T-cell (primary cell): ENCODE data around the gene SERF2. TPM values are rescaled to one million over a fixed set of nuclear protein-coding genes. Genes with fewer than 3 reads are reported as not detected.
A peak's percentile ranks its signal among the peaks of the same experiment; 100 is the strongest.
"Not testable (repeated sequence)": the region's sequence is repeated elsewhere in the genome, so short reads cannot be mapped to it uniquely, and the experiment has no call there.

Experiments
- ATAC-seq, 4 experiments: fragments of 200-7000 bp in 3 of 4; fragments of 150-1000 bp in 1 of 4; cut with Tn5 transposase; replicated peaks in 1 of 4; 1 replicate in 3 of 4; 2 replicates in 1 of 4; pipeline ENCODE4 v1.10.0; 2021; ENCODE audit warnings: moderate library complexity in 3 of 4, mild to moderate bottlenecking in 2 of 4, moderate number of reproducible peaks in 1 of 4
- CTCF ChIA-PET, 2 donors: fragments of 300-600 bp; sonication (Branson Sonifier 250); formaldehyde crosslinking; loops; one replicate each; lab custom pipeline; 2022; ENCODE audit warnings: antibody characterized with exemption in 2 of 2; lab: Charles Lee
- POLR2A ChIA-PET, 2 donors: fragments of 300-600 bp; sonication (Branson Sonifier 250); formaldehyde crosslinking; loops; one replicate each; lab custom pipeline; 2022; ENCODE audit warnings: antibody characterized with exemption in 2 of 2; lab: Charles Lee
- DNase-seq, 35 experiments: peaks; one replicate each; pipeline versions ENCODE4 v3.0.0 to v3.0.0-alpha.2; 2013 to 2023
- H3K27ac ChIP-seq: one replicate; pipeline ENCODE4 v1.5.1; 2013; ENCODE audit warnings: low read length
- H3K27me3 ChIP-seq, 2 experiments: replicated peaks in 1 of 2; 1 replicate in 1 of 2; 2 replicates in 1 of 2; pipeline versions ENCODE4 v1.6.1 to v1.7.0; 2013; ENCODE audit warnings: low read length in 1 of 2, mixed read lengths in 1 of 2; ENCODE audit not compliant: control insufficient read depth in 2 of 2, insufficient read depth in 2 of 2; ENCODE audit errors: extremely low read depth in 1 of 2
- H3K36me3 ChIP-seq, 2 donors: 1 replicate in 1 of 2; 2 replicates in 1 of 2; pipeline versions ENCODE4 v1.6.1 to v1.7.0; 2013; ENCODE audit warnings: low read length in 1 of 2; ENCODE audit not compliant: control insufficient read depth in 2 of 2, insufficient read depth in 1 of 2; ENCODE audit errors: extremely low read depth in 1 of 2
- H3K4me1 ChIP-seq, 2 experiments: 1 replicate in 1 of 2; 2 replicates in 1 of 2; pipeline versions ENCODE4 v1.6.1 to v1.7.0; 2013; ENCODE audit warnings: low read length in 2 of 2, mixed read lengths in 1 of 2; ENCODE audit not compliant: insufficient read depth in 2 of 2, control insufficient read depth in 1 of 2; ENCODE audit errors: extremely low read depth in 1 of 2
- H3K4me3 ChIP-seq, 2 donors: 1 replicate in 1 of 2; 2 replicates in 1 of 2; pipeline versions ENCODE4 v1.5.1 to v1.7.0; 2013; ENCODE audit warnings: mild to moderate bottlenecking in 2 of 2, low read length in 1 of 2, moderate library complexity in 1 of 2; ENCODE audit not compliant: control insufficient read depth in 1 of 2; ENCODE audit errors: extremely low read depth in 1 of 2
- H3K9me3 ChIP-seq: 2 replicates; pipeline ENCODE4 v1.7.0; 2013
- H3K27ac Mint-ChIP-seq, 2 donors: one replicate each; pipeline ENCODE4 v1.8.0; 2020 to 2021; ENCODE audit warnings: mild to moderate bottlenecking in 2 of 2, mixed read lengths in 2 of 2
- H3K27me3 Mint-ChIP-seq, 2 donors: one replicate each; pipeline ENCODE4 v1.8.0; 2021 to 2022; ENCODE audit warnings: mixed read lengths in 2 of 2
- H3K36me3 Mint-ChIP-seq: one replicate; pipeline ENCODE4 v1.8.0; 2021; ENCODE audit warnings: mixed read lengths
- H3K4me1 Mint-ChIP-seq, 3 donors: one replicate each; pipeline ENCODE4 v1.8.0; 2020 to 2022; ENCODE audit warnings: mixed read lengths in 3 of 3, mild to moderate bottlenecking in 1 of 3
- H3K4me3 Mint-ChIP-seq, 3 donors: one replicate each; pipeline ENCODE4 v1.8.0; 2020 to 2022; ENCODE audit warnings: mild to moderate bottlenecking in 3 of 3, mixed read lengths in 3 of 3, moderate library complexity in 3 of 3
- H3K9me3 Mint-ChIP-seq, 3 donors: one replicate each; pipeline ENCODE4 v1.8.0; 2020 to 2022; ENCODE audit warnings: mixed read lengths in 3 of 3
- WGBS: methylation state at CpG from one replicate; pipeline ENCODE4 v1.1.5; 2013; ENCODE audit warnings: missing lambda C conversion rate; ENCODE audit not compliant: insufficient coverage; 5-methylcytosine and 5-hydroxymethylcytosine counted together
- total RNA-seq, 35 experiments: library from RNA in 6 of 35; stranded (reverse) in 6 of 35; fragments of 120-200 nt in 1 of 35; gene quantifications; one replicate each; pipeline versions ENCODE4 v1.2.1 to v1.2.4 and lab custom pipeline; 2013 to 2026

SERF2 gene
- total RNA-seq = 100 to 1,000 TPM; 397 to 586 (median 532) TPM
- total RNA-seq (2013) = 415 TPM
- 160 to 288 (median 216) reads per million in 29 experiments for total RNA-seq (lab: John Stamatoyannopoulos, UW)

GRCh38 chr15:43791993-43792760 lies at the start of gene SERF2:
Gene SERF2 (plus strand): TSS chr15:43792320. CDS start chr15:43792377, 57 bp downstream.
- ChIA-PET POLR2A (interaction anchor here (0.5 to 1.1 kb wide), 6 partner anchors 22 to 303 kb away, joined by 3 to 5 read pairs (median 4); partner anchors contain the start of gene MFAP1 (in 1 of the 2)), CTCF (interaction anchor here in 1 of 2 donors (0.6 to 1.2 kb wide), 3 partner anchors 15 to 42 kb away, joined by 8 to 10 read pairs (median 8); partner anchors contain the start of gene ELL3)
- under 1% methylated on average over 61 of the region's 66 CpGs for WGBS
- H3K9me3 ChIP-seq = no peaks in the 10 kb centered on the region
- Mint-ChIP-seq H3K9me3 (no peaks in the 10 kb centered on the region), H3K36me3 (peaks cover 33% of the 10 kb centered on the region), H3K27ac (peak within 1 kb of the TSS; percentile 95 to 97), H3K27me3 (no peaks in the 10 kb centered on the region), H3K4me3 (peak within 1 kb of the TSS; percentile 89 to 95 (median 93)), H3K4me1 (peaks cover 41 to 49% (median 48%) of the 10 kb centered on the region in 3 donors)
- peak within 1 kb of the TSS; percentile 94 for H3K27ac ChIP-seq
- no peaks in the 10 kb centered on the region for H3K27me3 ChIP-seq
- H3K36me3 ChIP-seq = peaks cover 5 to 39% of the 10 kb centered on the region in 2 donors
- peak; percentile 97 to 100 (median 99) for DNase-seq
- peak within 1 kb of the TSS; percentile 93 to 99 for H3K4me3 ChIP-seq
- H3K4me1 ChIP-seq = peaks cover 19 to 35% of the 10 kb centered on the region in 2 experiments
- ATAC-seq = peak; percentile 94 to 97 (median 96)

DNA sequence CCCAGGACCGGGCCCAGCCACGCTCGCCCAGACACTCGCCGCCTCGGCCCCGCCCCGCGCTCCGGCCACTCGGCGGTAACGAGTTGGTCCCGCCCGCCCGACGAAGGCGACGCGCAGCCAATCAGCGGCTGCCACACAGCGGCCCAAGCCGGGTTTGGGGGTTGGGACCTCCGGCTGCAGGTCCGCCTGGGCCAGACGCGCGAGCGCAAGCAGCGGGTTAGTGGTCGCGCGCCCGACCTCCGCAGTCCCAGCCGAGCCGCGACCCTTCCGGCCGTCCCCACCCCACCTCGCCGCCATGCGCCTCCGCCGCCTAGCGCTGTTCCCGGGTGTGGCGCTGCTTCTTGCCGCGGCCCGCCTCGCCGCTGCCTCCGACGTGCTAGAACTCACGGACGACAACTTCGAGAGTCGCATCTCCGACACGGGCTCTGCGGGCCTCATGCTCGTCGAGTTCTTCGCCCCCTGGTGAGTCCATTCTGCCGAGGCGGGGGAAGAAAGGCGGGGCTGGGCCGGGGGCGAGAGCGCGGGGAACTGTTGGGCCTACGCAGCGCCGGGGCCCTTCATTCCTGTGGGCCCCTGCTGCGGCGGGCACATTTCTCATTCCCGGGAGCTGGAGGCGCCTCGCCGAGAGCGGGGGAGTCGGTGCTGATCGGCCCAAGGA lies 45.7 kb upstream of the SERF2 start, which contains the start of gene PDIA3:
PDIA3 (plus strand) TSS at position 194 of the 658 bp plus-strand sequence; CDS start at position 296, 102 bp downstream.
- Mint-ChIP-seq H3K4me1 (peaks cover 39 to 50% (median 44%) of the 10 kb centered on the region in 3 donors), H3K27ac (peak within 1 kb of the TSS; percentile 97), H3K4me3 (peak within 1 kb of the TSS; percentile 91 to 99 (median 96))
- H3K9me3 Mint-ChIP-seq, H3K9me3 ChIP-seq, H3K27me3 Mint-ChIP-seq, H3K36me3 ChIP-seq, H3K27me3 ChIP-seq, H3K36me3 Mint-ChIP-seq: not testable (repeated sequence)
- under 1% methylated on average over 68 of the region's 84 CpGs for WGBS
- Histone ChIP-seq H3K4me3 (peak within 1 kb of the TSS; percentile 71 to 85), H3K4me1 (peaks cover 12 to 40% of the 10 kb centered on the region in 2 experiments), H3K27ac (peak within 1 kb of the TSS; percentile 92)
- ATAC-seq = peak; percentile 80 to 89 (median 88)
- ChIA-PET POLR2A (interaction anchor here (0.6 to 1.3 kb wide), 2 partner anchors 75 to 78 kb away, joined by 4 to 7 read pairs; partner anchors contain the start of gene MFAP1 (in 1 of the 2)), CTCF (interaction anchor here in 1 of 2 donors (0.6 to 1.3 kb wide), 3 partner anchors 23 to 301 kb away, joined by 3 to 5 read pairs (median 3); partner anchors contain the start of gene HYPK)
- DNase-seq = peak; percentile 53 to 88 (median 76)

DNA sequence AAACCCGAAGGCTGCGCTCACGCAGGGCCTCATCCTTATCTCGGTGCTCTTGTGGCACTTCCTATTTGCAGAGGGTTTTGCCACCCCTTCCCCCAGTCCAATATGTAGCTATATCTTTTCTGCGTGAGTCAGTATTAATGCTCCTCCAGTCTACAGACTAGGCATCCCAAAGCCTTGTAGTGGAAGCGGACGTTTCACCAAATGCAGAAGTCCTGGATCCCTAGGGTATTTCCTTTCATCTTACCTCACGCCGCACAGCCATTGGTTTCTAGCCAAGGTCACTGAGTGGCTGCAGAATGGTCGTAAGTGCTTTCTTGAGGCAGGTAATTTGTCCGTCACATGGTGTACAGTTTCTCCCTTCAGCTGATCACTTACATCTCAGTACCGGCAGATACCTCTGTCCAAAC lies 45.2 kb upstream of the SERF2 start:
- 0% methylated on average over 2 of the region's 12 CpGs for WGBS
- H3K36me3 ChIP-seq, H3K27me3 Mint-ChIP-seq, H3K9me3 Mint-ChIP-seq, H3K9me3 ChIP-seq, H3K27me3 ChIP-seq, H3K36me3 Mint-ChIP-seq: not testable (repeated sequence)
- Mint-ChIP-seq H3K4me3 (peak overlapping the region; percentile 91 to 99 (median 96)), H3K4me1 (peaks cover 45 to 56% (median 49%) of the 10 kb centered on the region in 3 donors), H3K27ac (peak overlapping the region; percentile 97)
- ATAC-seq = peak; percentile 27 to 57 (median 50)
- peaks cover 15 to 43% of the 10 kb centered on the region in 2 experiments for H3K4me1 ChIP-seq
- DNase-seq = peak in 3 of 35 experiments; percentile 11 to 41 (median 15)
- POLR2A ChIA-PET = interaction anchor here (0.6 to 1.3 kb wide), 2 partner anchors 75 to 78 kb away, joined by 4 to 7 read pairs; partner anchors contain the start of gene MFAP1 (in 1 of the 2)
- peak overlapping the region; percentile 92 for H3K27ac ChIP-seq
- H3K4me3 ChIP-seq = peak overlapping the region; percentile 71 to 85
- CTCF ChIA-PET = interaction anchor here in 1 of 2 donors (1.0 kb wide), 1 partner anchor 30 kb away, joined by 4 read pairs; the partner anchor contains the start of gene ELL3

DNA sequence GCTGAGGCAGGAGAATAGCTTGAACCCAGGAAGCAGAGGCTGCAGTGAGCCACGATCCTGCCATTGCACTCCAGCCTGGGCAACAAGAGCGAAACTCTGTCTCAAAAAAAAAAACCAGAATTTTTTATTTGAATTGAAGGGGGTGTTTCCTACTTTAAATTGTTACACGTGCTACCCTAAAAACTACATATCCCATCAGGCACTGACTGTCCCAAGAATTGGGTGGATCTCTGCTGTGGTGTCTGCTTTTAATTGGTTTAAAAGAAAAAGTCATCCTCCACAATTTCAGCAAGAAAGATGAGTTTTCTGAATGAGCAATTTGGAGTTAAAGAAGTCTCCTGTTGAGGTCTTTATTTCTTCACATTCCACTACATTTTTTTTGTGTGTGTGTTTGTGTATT lies 43.7 kb upstream of the SERF2 start:
- no CpG with 5 or more reads among the region's 3 CpGs for WGBS
- POLR2A ChIA-PET = no interaction called here
- Histone ChIP-seq H3K27me3 (no peaks in the 10 kb centered on the region), H3K36me3 (peaks cover 0 to 16% of the 10 kb centered on the region in 2 donors), H3K27ac (peak overlapping the region; percentile 11), H3K9me3 (no peaks in the 10 kb centered on the region), H3K4me3 (no peak overlapping the region), H3K4me1 (peaks cover 21 to 48% of the 10 kb centered on the region in 2 experiments)
- CTCF ChIA-PET = interaction anchor here in 1 of 2 donors (1.8 kb wide), 1 partner anchor 28 kb away, joined by 11 read pairs; the partner anchor contains the start of gene ELL3
- H3K9me3 Mint-ChIP-seq = no peaks in the 10 kb centered on the region
- H3K36me3 Mint-ChIP-seq = peaks cover 8% of the 10 kb centered on the region
- ATAC-seq (peak in 1 of 4 experiments; percentile 29), DNase-seq (peak in 5 of 35 experiments; percentile 4 to 61 (median 17))
- H3K27me3 Mint-ChIP-seq = no peaks in the 10 kb centered on the region
- H3K4me3 Mint-ChIP-seq = peak overlapping the region; percentile 91 to 99 (median 96)
- H3K27ac Mint-ChIP-seq = peak overlapping the region; percentile 91 to 97
- peaks cover 59 to 70% (median 60%) of the 10 kb centered on the region in 3 donors for H3K4me1 Mint-ChIP-seq

GRCh38 chr15:43749690-43750345 lies 42.3 kb upstream of the SERF2 start:
- H3K27me3 Mint-ChIP-seq = no peaks in the 10 kb centered on the region
- H3K27ac Mint-ChIP-seq = peak overlapping the region; percentile 85 to 91
- peak overlapping the region; percentile 80 for H3K27ac ChIP-seq
- H3K4me3 ChIP-seq = peak overlapping the region; percentile 44 to 62
- POLR2A ChIA-PET = interaction anchor here (0.5 to 1.3 kb wide), 6 partner anchors 10 to 1862 kb away, joined by 3 to 16 read pairs (median 6); partner anchors contain the start of gene MFAP1 (in 1 of the 2)
- peak overlapping the region; percentile 74 to 96 (median 91) for H3K4me3 Mint-ChIP-seq
- peaks cover 8% of the 10 kb centered on the region for H3K36me3 Mint-ChIP-seq
- WGBS = 0% methylated on average over 3 of the region's 12 CpGs
- no peaks in the 10 kb centered on the region for H3K9me3 ChIP-seq
- H3K4me1 Mint-ChIP-seq = peaks cover 63 to 74% (median 66%) of the 10 kb centered on the region in 3 donors
- no peaks in the 10 kb centered on the region for H3K27me3 ChIP-seq
- H3K36me3 ChIP-seq = peaks cover 0 to 29% of the 10 kb centered on the region in 2 donors
- ATAC-seq (peak; percentile 11 to 61 (median 26)), DNase-seq (peak in 29 of 35 experiments; percentile 4 to 84 (median 31))
- CTCF ChIA-PET = interaction anchor here in 1 of 2 donors (0.7 to 1.8 kb wide), 5 partner anchors 21 to 52 kb away, joined by 4 to 11 read pairs (median 8); partner anchors contain the start of genes ELL3 and SERF2
- no peaks in the 10 kb centered on the region for H3K9me3 Mint-ChIP-seq
- peaks cover 21 to 55% of the 10 kb centered on the region in 2 experiments for H3K4me1 ChIP-seq
